ENCODE data around the gene CFAP46.

GRCh38 chr10:132964231-132964630 lies 21.9 kb upstream of the CFAP46 start:
- TF ChIP-seq SP2 (IDR thresholded peaks at IDR 0.05; ENCODE audit: low read length) (no peak), SIN3A (conservative IDR thresholded peaks at IDR 0.05 in 1 of 2, IDR thresholded peaks at IDR 0.05 in 1 of 2; ENCODE audit: low read depth in 1 of 2, low read length in 2 of 2) (no peak), KDM1A (IDR thresholded peaks at IDR 0.05; ENCODE audit: borderline replicate concordance, low read length) (no peak), CTCF (IDR thresholded peaks at IDR 0.05; ENCODE audit: control extremely low read depth in 1 of 3, insufficient read depth in 1 of 3, low read depth in 1 of 3, low read length in 3 of 3) (no peak), POLR2AphosphoS5 (IDR thresholded peaks at IDR 0.05; ENCODE audit: low read depth, low read length) (no peak), ATF3 (IDR thresholded peaks at IDR 0.05; ENCODE audit: insufficient read depth, low read depth, low read length) (no peak), SP1 (IDR thresholded peaks at IDR 0.05; ENCODE audit: low read depth, low read length) (no peak), POLR2A (IDR thresholded peaks at IDR 0.05; ENCODE audit: control extremely low read depth in 1 of 2, low read depth in 2 of 2, low read length in 2 of 2) (no peak), HDAC2 (IDR thresholded peaks at IDR 0.05; ENCODE audit: borderline replicate concordance in 1 of 2, low read depth in 2 of 2, low read length in 2 of 2) (no peak), RFX5 (IDR thresholded peaks at IDR 0.05; ENCODE audit: borderline replicate concordance, low read depth, low read length) (no peak), MAX (IDR thresholded peaks at IDR 0.05) (no peak), SIX5 (IDR thresholded peaks at IDR 0.05; ENCODE audit: low read depth, low read length) (no peak)
